PC-3 (cell line): ENCODE results near the gene TMEM190. TPM values are rescaled to one million over a fixed set of nuclear protein-coding genes. Genes with fewer than 3 reads are reported as not detected.

Experiments
- ATAC-seq: fragments of 200-7000 bp; cut with Tn5 transposase; 2 replicates; pipeline ENCODE4 v1.9.1; 2020; ENCODE audit warnings: mild to moderate bottlenecking, moderate library complexity
- BruUV-seq: library from RNA; stranded (reverse); fragments of 400-500 nt; replicated peaks from 2 replicates; lab custom pipeline; 2021; lab: Mats Ljungman, UMichigan
- CTCF ChIA-PET: fragments of 300-600 bp; sonication (Branson Sonifier 250); formaldehyde crosslinking; loops from one replicate; lab custom pipeline; 2022; ENCODE audit warnings: antibody characterized with exemption; lab: Charles Lee
- POLR2A ChIA-PET: fragments of 300-600 bp; sonication (Branson Sonifier 250); formaldehyde crosslinking; loops from one replicate; lab custom pipeline; 2022; ENCODE audit warnings: antibody characterized with exemption; ENCODE audit not compliant: unreplicated experiment; lab: Charles Lee
- DNase-seq: peaks from one replicate; pipeline ENCODE4 v3.0.0-alpha.2; 2015
- H2AFZ ChIP-seq: fragments of 300-600 bp; sonication (generic); 2 replicates; pipeline ENCODE4 v1.6.0; 2016; ENCODE audit warnings: antibody characterized with exemption, low read length
- H3F3A ChIP-seq: fragments of 300-600 bp; sonication (generic); one replicate; pipeline ENCODE4 v1.6.0; 2017; ENCODE audit warnings: antibody characterized with exemption, low read length, control low read depth, mild to moderate bottlenecking; ENCODE audit not compliant: unreplicated experiment
- H3K27ac ChIP-seq: fragments of 300-600 bp; sonication (generic); 2 replicates; pipeline ENCODE4 v1.5.1; 2016; ENCODE audit warnings: mild to moderate bottlenecking, low read length
- H3K27me3 ChIP-seq: fragments of 300-600 bp; sonication (generic); 2 replicates; pipeline ENCODE4 v1.6.1; 2016; ENCODE audit warnings: low read length, mixed read lengths
- H3K36me3 ChIP-seq: fragments of 300-600 bp; sonication (generic); 2 replicates; pipeline ENCODE4 v1.6.1; 2016; ENCODE audit warnings: low read depth, mixed run types, low read length, mixed read lengths
- H3K4me1 ChIP-seq: fragments of 300-600 bp; sonication (generic); 2 replicates; pipeline ENCODE4 v1.5.1; 2016; ENCODE audit warnings: low read length; ENCODE audit not compliant: insufficient read depth
- H3K4me2 ChIP-seq: fragments of 300-600 bp; sonication (generic); 2 replicates; pipeline ENCODE4 v1.6.0; 2016; ENCODE audit warnings: low read length
- H3K4me3 ChIP-seq: fragments of 300-600 bp; sonication (generic); 2 replicates; pipeline ENCODE4 v1.5.1; 2016; ENCODE audit warnings: mild to moderate bottlenecking, low read length, mixed read lengths
- H3K79me2 ChIP-seq: fragments of 300-600 bp; sonication (generic); 2 replicates; pipeline ENCODE4 v1.6.1; 2017; ENCODE audit warnings: low read length, mixed read lengths
- H3K9ac ChIP-seq: fragments of 300-600 bp; sonication (generic); 2 replicates; pipeline ENCODE4 v1.6.0; 2016; ENCODE audit warnings: mild to moderate bottlenecking, low read length
- H3K9me2 ChIP-seq: fragments of 300-600 bp; sonication (generic); replicated peaks from 2 replicates; pipeline ENCODE4 v1.6.1; 2016; ENCODE audit warnings: mixed run types, low read length, mixed read lengths
- H3K9me3 ChIP-seq: fragments of 300-600 bp; sonication (generic); 2 replicates; pipeline ENCODE4 v1.6.1; 2016; ENCODE audit warnings: low read length, mixed read lengths
- H4K20me1 ChIP-seq: fragments of 300-600 bp; sonication (generic); 2 replicates; pipeline ENCODE4 v1.6.1; 2016; ENCODE audit warnings: low read length, mixed read lengths
- EZH2 ChIP-seq: fragments of 300-600 bp; sonication (generic); IDR thresholded peaks from one replicate; pipeline ENCODE4 v1.6.1; 2017; ENCODE audit warnings: antibody characterized with exemption, mild to moderate bottlenecking, low read length; ENCODE audit not compliant: unreplicated experiment
- EZH2phosphoT487 ChIP-seq: fragments of 300-600 bp; sonication (generic); IDR thresholded peaks from 2 replicates; pipeline ENCODE4 v1.6.1; 2018; ENCODE audit warnings: mild to moderate bottlenecking, antibody characterized with exemption, low read length, borderline replicate concordance
- intact Hi-C: fragments of 100-400 bp; cut with micrococcal nuclease; formaldehyde crosslinking; loops from 2 replicates; pipeline ENCODE4 v1.9.0; 2023
- total RNA-seq: library from RNA; depleted of rRNA; stranded (reverse); fragments of >200 nt; gene quantifications from 2 replicates; pipeline ENCODE4 v1.2.3, GENCODE V29; 2014
- TF ChIP-seq, protein P1 (sequence below): fragments of 300-600 bp; sonication (generic); conservative IDR thresholded peaks from 2 replicates; pipeline ENCODE4 v1.5.1; 2017; ENCODE audit warnings: antibody characterized with exemption, low read depth, mild to moderate bottlenecking, low read length

Gene TMEM190
- total RNA-seq, 1 experiment from 2014 or later = not detected

GRCh38 chr19:55345101-55345817 is 31.4 kb upstream of the TMEM190 start:
- H3K4me3 ChIP-seq = no peak overlapping the region
- intact Hi-C loops = no loop called here
- H3K27ac ChIP-seq = no peak overlapping the region
- H3K9me2 ChIP-seq = no peaks in the 10 kb centered on the region
- ATAC-seq (peak; percentile 6; the same call in 1 of the 2 replicates), DNase-seq (no peak)
- POLR2A ChIA-PET = no interaction called here
- no peak overlapping the region for H2AFZ ChIP-seq
- CTCF ChIA-PET = no interaction called here
- BruUV-seq = no TSS peak
- no peaks in the 10 kb centered on the region for H4K20me1 ChIP-seq
- no peak overlapping the region for H3K9ac ChIP-seq
- H3K9me3 ChIP-seq = no peaks in the 10 kb centered on the region
- no peaks in the 10 kb centered on the region; the same call in 1 of the 2 replicates for H3K36me3 ChIP-seq
- H3K4me1 ChIP-seq = peaks cover 17% of the 10 kb centered on the region
- H3K27me3 ChIP-seq = no peaks in the 10 kb centered on the region
- H3K4me2 ChIP-seq = no peak overlapping the region
- peaks cover 7% of the 10 kb centered on the region for H3K79me2 ChIP-seq
- H3F3A ChIP-seq = no peaks in the 10 kb centered on the region
- TF ChIP-seq, protein P1, sequence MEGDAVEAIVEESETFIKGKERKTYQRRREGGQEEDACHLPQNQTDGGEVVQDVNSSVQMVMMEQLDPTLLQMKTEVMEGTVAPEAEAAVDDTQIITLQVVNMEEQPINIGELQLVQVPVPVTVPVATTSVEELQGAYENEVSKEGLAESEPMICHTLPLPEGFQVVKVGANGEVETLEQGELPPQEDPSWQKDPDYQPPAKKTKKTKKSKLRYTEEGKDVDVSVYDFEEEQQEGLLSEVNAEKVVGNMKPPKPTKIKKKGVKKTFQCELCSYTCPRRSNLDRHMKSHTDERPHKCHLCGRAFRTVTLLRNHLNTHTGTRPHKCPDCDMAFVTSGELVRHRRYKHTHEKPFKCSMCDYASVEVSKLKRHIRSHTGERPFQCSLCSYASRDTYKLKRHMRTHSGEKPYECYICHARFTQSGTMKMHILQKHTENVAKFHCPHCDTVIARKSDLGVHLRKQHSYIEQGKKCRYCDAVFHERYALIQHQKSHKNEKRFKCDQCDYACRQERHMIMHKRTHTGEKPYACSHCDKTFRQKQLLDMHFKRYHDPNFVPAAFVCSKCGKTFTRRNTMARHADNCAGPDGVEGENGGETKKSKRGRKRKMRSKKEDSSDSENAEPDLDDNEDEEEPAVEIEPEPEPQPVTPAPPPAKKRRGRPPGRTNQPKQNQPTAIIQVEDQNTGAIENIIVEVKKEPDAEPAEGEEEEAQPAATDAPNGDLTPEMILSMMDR = no peak
- TF ChIP-seq EZH2 (no peak), EZH2phosphoT487 (no peak)

DNA sequence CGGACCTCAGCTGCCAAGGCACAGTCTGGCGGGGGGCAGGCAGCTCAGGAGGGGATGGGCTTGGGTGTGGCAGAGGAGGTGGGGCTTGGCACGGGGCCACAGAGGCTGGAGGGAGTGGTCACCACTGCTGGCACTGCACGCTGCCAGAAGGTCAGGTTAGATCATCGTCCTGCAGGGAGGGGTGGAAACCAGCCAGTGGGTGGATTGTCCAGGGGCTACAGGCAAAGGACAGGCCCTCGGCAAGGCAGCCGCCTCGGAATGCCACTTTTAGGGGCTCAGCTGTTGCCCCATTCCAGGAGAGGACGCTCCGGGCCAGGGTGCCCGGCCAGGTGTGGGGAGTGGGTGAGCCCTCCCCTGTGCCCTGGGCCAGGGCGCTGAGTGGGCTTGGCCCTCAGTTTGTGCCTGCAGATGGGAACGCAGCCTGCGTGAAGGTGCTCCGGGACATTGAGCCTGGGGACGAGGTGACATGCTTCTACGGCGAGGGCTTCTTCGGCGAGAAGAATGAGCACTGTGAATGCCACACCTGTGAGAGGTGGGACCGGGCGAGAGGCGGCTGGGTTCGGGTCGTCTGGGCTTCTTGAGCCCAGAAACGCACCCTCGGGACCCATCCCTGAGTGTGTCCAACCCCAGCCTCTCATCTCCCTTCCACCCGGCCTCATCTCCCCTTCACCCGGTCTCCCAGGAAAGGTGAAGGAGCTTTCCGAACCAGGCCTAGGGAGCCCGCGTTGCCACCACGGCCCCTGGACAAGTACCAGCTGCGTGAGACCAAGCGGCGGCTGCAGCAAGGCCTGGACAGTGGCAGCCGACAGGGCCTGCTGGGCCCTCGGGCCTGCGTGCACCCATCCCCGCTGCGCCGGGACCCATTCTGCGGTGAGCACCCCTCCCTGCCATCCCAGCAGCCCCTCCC is 30.6 kb upstream of the TMEM190 start:
- CTCF ChIA-PET = no interaction called here
- DNase-seq (no peak), ATAC-seq (peak; percentile 15; the same call in 1 of the 2 replicates)
- no peaks in the 10 kb centered on the region for H3K9me3 ChIP-seq
- TF ChIP-seq EZH2phosphoT487 (no peak), EZH2 (no peak)
- TF ChIP-seq, protein P1 = no peak
- no peak overlapping the region for H3K27ac ChIP-seq
- peaks cover 13% of the 10 kb centered on the region for H3K4me1 ChIP-seq
- no peaks in the 10 kb centered on the region for H3K9me2 ChIP-seq
- no TSS peak for BruUV-seq
- H3K79me2 ChIP-seq = no peaks in the 10 kb centered on the region
- no peaks in the 10 kb centered on the region for H3F3A ChIP-seq
- no peak overlapping the region for H2AFZ ChIP-seq
- POLR2A ChIA-PET = no interaction called here
- no peak overlapping the region for H3K9ac ChIP-seq
- intact Hi-C loops = no loop called here
- H3K27me3 ChIP-seq = no peaks in the 10 kb centered on the region
- H4K20me1 ChIP-seq = no peaks in the 10 kb centered on the region
- no peak overlapping the region for H3K4me3 ChIP-seq
- H3K4me2 ChIP-seq = no peak overlapping the region
- H3K36me3 ChIP-seq = no peaks in the 10 kb centered on the region; the same call in 1 of the 2 replicates
